GM12878 (cell line): Measurements from ENCODE around the gene ASB3. TPM values are rescaled to one million over a fixed set of nuclear protein-coding genes. Genes with fewer than 3 reads are reported as not detected.

Experiments
- ATAC-seq: fragments of 200-7000 bp; cut with Tn5 transposase; 3 replicates; pipeline ENCODE4 v1.9.1; 2020; ENCODE audit warnings: mild to moderate bottlenecking, moderate library complexity
- BruUV-seq: library from RNA; stranded (reverse); fragments of 400-500 nt; replicated peaks from 2 replicates; lab custom pipeline; 2021; lab: Mats Ljungman, UMichigan
- CTCF ChIA-PET: fragments of 300-600 bp; sonication (Branson Sonifier 250); formaldehyde crosslinking; extraction: SDS; loops from one replicate; lab custom pipeline; 2021; ENCODE audit warnings: inconsistent platforms; lab: Yijun Ruan, JAX
- POLR2A ChIA-PET: fragments of 350-600 bp; formaldehyde crosslinking; extraction: SDS; loops from one replicate; lab custom pipeline; 2021; ENCODE audit warnings: inconsistent platforms; lab: Charles Lee
- RAD21 ChIA-PET: fragments of 300-600 bp; sonication (Branson Sonifier 250); formaldehyde crosslinking; loops from one replicate; lab custom pipeline; 2023; ENCODE audit warnings: antibody characterized with exemption; ENCODE audit not compliant: unreplicated experiment; lab: Charles Lee
- SMC1A ChIA-PET: fragments of 300-600 bp; sonication (Branson Sonifier 250); formaldehyde crosslinking; loops from one replicate; lab custom pipeline; 2023; ENCODE audit not compliant: unreplicated experiment, uncharacterized antibody; lab: Charles Lee
- DNase-seq: peaks from one replicate; pipeline ENCODE4 v3.0.0-alpha.2; 2011; ENCODE audit warnings: low read depth, low spot score
- FAIRE-seq: peaks from 3 replicates; lab custom pipeline; 2011; peaks lifted over from hg19 to GRCh38; lab: Jason Lieb, UNC
- H2AFZ ChIP-seq: 2 replicates; pipeline ENCODE4 v1.6.0; 2011; ENCODE audit warnings: low read depth, low read length, control low read depth; ENCODE audit not compliant: control insufficient read depth
- H3K27ac ChIP-seq: 2 replicates; pipeline ENCODE4 v1.5.1; 2011; ENCODE audit warnings: control low read depth; ENCODE audit not compliant: control insufficient read depth, insufficient read depth
- H3K27me3 ChIP-seq, 2 experiments: replicated peaks in 1 of 2; 2 replicates each; pipeline versions ENCODE4 v1.6.0 to v1.6.1; 2011; ENCODE audit warnings: low read length in 1 of 2; ENCODE audit not compliant: control insufficient read depth in 2 of 2, insufficient read depth in 2 of 2
- H3K36me3 ChIP-seq, 2 experiments: 2 replicates each; pipeline ENCODE4 v1.5.1; 2011; ENCODE audit warnings: low read length in 1 of 2; ENCODE audit not compliant: control insufficient read depth in 2 of 2, insufficient read depth in 2 of 2
- H3K4me1 ChIP-seq: 2 replicates; pipeline ENCODE4 v1.6.1; 2011; ENCODE audit warnings: mild to moderate bottlenecking, low read length, moderate library complexity, mixed read lengths; ENCODE audit not compliant: control insufficient read depth, insufficient read depth
- H3K4me2 ChIP-seq: 2 replicates; pipeline ENCODE4 v1.6.0; 2011; ENCODE audit warnings: control low read depth; ENCODE audit not compliant: control insufficient read depth, insufficient read depth
- H3K4me3 ChIP-seq: fragments of 200-600 bp; sonication (generic); 2 replicates; pipeline ENCODE4 v1.5.1; 2016
- H3K79me2 ChIP-seq: 2 replicates; pipeline ENCODE4 v1.6.0; 2011; ENCODE audit warnings: low read length; ENCODE audit not compliant: control insufficient read depth, insufficient read depth
- H3K9ac ChIP-seq: 2 replicates; pipeline ENCODE4 v1.8.0; 2011; ENCODE audit warnings: low read length, control low read depth, mixed read lengths; ENCODE audit not compliant: control insufficient read depth, insufficient read depth
- H3K9me3 ChIP-seq: replicated peaks from 3 replicates; pipeline ENCODE4 v1.5.1; 2011; ENCODE audit warnings: mild to moderate bottlenecking, low read length; ENCODE audit not compliant: control insufficient read depth, insufficient read depth
- H4K20me1 ChIP-seq: 2 replicates; pipeline ENCODE4 v1.6.0; 2011; ENCODE audit not compliant: control insufficient read depth, insufficient read depth
- ASH2L ChIP-seq: fragments of 300-600, 200-600 bp; sonication (generic); IDR thresholded peaks from 2 replicates; pipeline ENCODE4 v1.6.1; 2017; ENCODE audit warnings: low read depth, mild to moderate bottlenecking, borderline replicate concordance
- ATF3 ChIP-seq: IDR thresholded peaks from 2 replicates; pipeline ENCODE4 v1.6.1; 2011; ENCODE audit warnings: low read depth, mild to moderate bottlenecking, low read length, moderate library complexity, borderline replicate concordance; ENCODE audit errors: extremely low read depth
- BACH1 ChIP-seq: fragments of 450-650 bp; IDR thresholded peaks from 2 replicates; pipeline ENCODE4 v1.6.1; 2017; ENCODE audit warnings: mild to moderate bottlenecking, borderline replicate concordance
- IRF4 ChIP-seq: IDR thresholded peaks from 2 replicates; pipeline ENCODE4 v1.6.1; 2011; ENCODE audit warnings: low read depth, low read length
- POLR2AphosphoS5 ChIP-seq: IDR thresholded peaks from 2 replicates; pipeline ENCODE4 v1.6.1; 2011; ENCODE audit warnings: mild to moderate bottlenecking, low read length, inconsistent platforms
- RAD21 ChIP-seq: IDR thresholded peaks from 2 replicates; pipeline ENCODE4 v1.6.1; 2011; ENCODE audit warnings: mild to moderate bottlenecking, low read depth, low read length, moderate library complexity; ENCODE audit not compliant: insufficient read depth
- SMARCA5 ChIP-seq: fragments of 450-650 bp; IDR thresholded peaks from 2 replicates; pipeline ENCODE4 v1.6.1; 2017; ENCODE audit warnings: mild to moderate bottlenecking
- SRF ChIP-seq, 2 experiments: IDR thresholded peaks; 2 replicates each; pipeline ENCODE4 v1.6.1; 2011; ENCODE audit warnings: low read depth in 2 of 2, low read length in 2 of 2, mild to moderate bottlenecking in 1 of 2, moderate library complexity in 1 of 2
- TAF1 ChIP-seq: IDR thresholded peaks from 2 replicates; pipeline ENCODE4 v1.6.1; 2011; ENCODE audit warnings: mild to moderate bottlenecking, low read depth, low read length, borderline replicate concordance
- ZBTB40 ChIP-seq: fragments of 450-650 bp; IDR thresholded peaks from 2 replicates; pipeline ENCODE4 v1.6.1; 2016; ENCODE audit warnings: mild to moderate bottlenecking, moderate library complexity, borderline replicate concordance
- WGBS: methylation state at CpG from one replicate; pipeline ENCODE4 v1.1.6; 2016; ENCODE audit warnings: low lambda C conversion rate; ENCODE audit not compliant: insufficient replicate concordance, insufficient coverage; ENCODE audit errors: missing lambda C conversion rate; 5-methylcytosine and 5-hydroxymethylcytosine counted together
- in situ Hi-C: fragments of 300-500 bp; cut with MboI; formaldehyde crosslinking; loops from 9 replicates; pipeline ENCODE4 v1.14.3; 2018; ENCODE audit warnings: mixed read lengths
- intact Hi-C: fragments of 100-400 bp; cut with micrococcal nuclease; formaldehyde crosslinking; loops from one replicate; pipeline ENCODE4 v1.14.2; 2022; ENCODE audit not compliant: unreplicated experiment
- polyA plus RNA-seq, 11 experiments: library from polyadenylated mRNA; depleted of rRNA in 4 of 11; unstranded in 6 of 11; stranded (reverse) in 5 of 11; fragments of >200 nt; fragmentation: Nextera tagmentation in 4 of 11; fragmentation: Illumina TruSeq in 1 of 11; extraction: Ambion mirVana in 4 of 11; extraction: Trizol in 1 of 11; gene quantifications; 1 replicate in 1 of 11; 2 replicates in 10 of 11; pipeline versions ENCODE4 v1.2.1 to v1.2.3, GENCODE V29; 2011 to 2016; ENCODE audit warnings: inconsistent platforms in 2 of 11, missing spikeins in 2 of 11, low read depth in 1 of 11
- total RNA-seq, 4 experiments: library from RNA; depleted of rRNA in 3 of 4; stranded (reverse); fragments of >200 nt in 3 of 4; fragmentation: Illumina TruSeq in 1 of 4; extraction: Trizol in 1 of 4; gene quantifications; 2 replicates each; pipeline versions ENCODE4 v1.2.1 to v1.2.3, GENCODE V29; 2013 to 2021

The ASB3 gene
- total and polyA plus RNA-seq, 10 of the 15 experiments (the other 5 are each of a cell fraction or from before 2014, with no cell fraction given), result 16.4 to 30.9 (median 22.6) TPM

GRCh38 chr2:53737091-53737490, 49.7 kb downstream of the ASB3 start (continued):
- TF ChIP-seq ATF3 (no peak), POLR2AphosphoS5 (no peak), BACH1 (no peak), IRF4 (no peak), RAD21 (no peak)

GRCh38 chr2:53729143-53729762, 57.5 kb downstream of the ASB3 start:
- Histone ChIP-seq H3K27ac (no peak overlapping the region), H2AFZ (no peak overlapping the region), H3K9me3 (no peaks in the 10 kb centered on the region), H3K27me3 (no peaks in the 10 kb centered on the region), H3K4me2 (no peak overlapping the region), H3K9ac (no peak overlapping the region), H4K20me1 (no peaks in the 10 kb centered on the region), H3K4me1 (no peaks in the 10 kb centered on the region), H3K79me2 (no peaks in the 10 kb centered on the region), H3K4me3 (no peak overlapping the region), H3K36me3 (peaks cover 0 to 9% of the 10 kb centered on the region in 2 experiments; a peak in 3 of 4 replicates)
- no TSS peak for BruUV-seq
- in situ Hi-C loops, result no loop called here
- SMC1A ChIA-PET, result interaction anchor here (0.6 to 0.8 kb wide), 2 partner anchors 16 to 19 kb away, joined by 3 read pairs; no protein-coding TSS in a partner anchor
- POLR2A ChIA-PET, result no interaction called here
- ATAC-seq, result no peak
- intact Hi-C loops, result no loop called here
- no peak for TF ChIP-seq SRF (IDR thresholded peaks at IDR 0.05; ENCODE audit: low read depth in 2 of 2, low read length in 2 of 2)
- TF ChIP-seq ASH2L, result no peak
- TF ChIP-seq BACH1, result no peak
- TF ChIP-seq TAF1, result no peak
- no peak for TF ChIP-seq ZBTB40
- TF ChIP-seq SMARCA5, result no peak
- 100% methylated on average over 1 of the region's 1 CpG for WGBS
- DNase-seq, result no peak
- CTCF ChIA-PET, result no interaction called here
- peak; percentile 18 for FAIRE-seq
- RAD21 ChIA-PET, result no interaction called here
